Spleen (tissue), 11 donors: ENCODE measurements around the gene PCNX2. TPM values are rescaled to one million over a fixed set of nuclear protein-coding genes. Genes with fewer than 3 reads are reported as not detected.

Experiments used
- DNase-seq: peaks from one replicate; pipeline ENCODE4 v3.0.0-alpha.2; 2020
- H3K27ac ChIP-seq, 8 donors: fragments of 200-600 bp; sonication (generic) in 7 of 8; 1 replicate in 4 of 8; 2 replicates in 4 of 8; pipeline versions ENCODE4 v1.5.0 to v1.8.0; 2016 to 2021; ENCODE audit warnings: inconsistent platforms in 4 of 8, mild to moderate bottlenecking in 4 of 8, moderate library complexity in 1 of 8
- H3K27me3 ChIP-seq, 7 donors: fragments of 200-600 bp; sonication (generic) in 6 of 7; replicated peaks in 1 of 7; 1 replicate in 4 of 7; 2 replicates in 3 of 7; pipeline versions ENCODE4 v1.5.0 to v1.8.0; 2016 to 2021; ENCODE audit warnings: inconsistent platforms in 3 of 7, mild to moderate bottlenecking in 1 of 7
- H3K36me3 ChIP-seq, 6 donors: fragments of 200-600 bp; sonication (generic) in 5 of 6; 1 replicate in 4 of 6; 2 replicates in 2 of 6; pipeline versions ENCODE4 v1.5.0 to v1.8.0; 2016 to 2021; ENCODE audit warnings: inconsistent platforms in 2 of 6
- H3K4me1 ChIP-seq, 6 donors: fragments of 200-600 bp; sonication (generic) in 5 of 6; 1 replicate in 3 of 6; 2 replicates in 3 of 6; pipeline versions ENCODE4 v1.5.0 to v1.8.0; 2016 to 2021; ENCODE audit warnings: inconsistent platforms in 3 of 6
- H3K4me3 ChIP-seq, 8 donors: fragments of 200-600 bp; sonication (generic) in 7 of 8; 1 replicate in 4 of 8; 2 replicates in 4 of 8; pipeline versions ENCODE4 v1.5.0 to v1.8.0; 2016 to 2021; ENCODE audit warnings: inconsistent platforms in 4 of 8, mild to moderate bottlenecking in 4 of 8, moderate library complexity in 2 of 8
- H3K9me3 ChIP-seq, 8 donors: fragments of 200-600 bp; sonication (generic) in 7 of 8; 1 replicate in 4 of 8; 2 replicates in 4 of 8; pipeline versions ENCODE4 v1.5.0 to v1.8.0; 2016 to 2021; ENCODE audit warnings: inconsistent platforms in 4 of 8
- POLR2A ChIP-seq, 3 donors: fragments of 450-650 bp; IDR thresholded peaks; one replicate each; pipeline ENCODE4 v1.5.1; 2017; ENCODE audit warnings: antibody characterized with exemption in 3 of 3, mild to moderate bottlenecking in 1 of 3
- POLR2AphosphoS5 ChIP-seq, 3 donors: sonication (generic); formaldehyde crosslinking; IDR thresholded peaks; one replicate each; pipeline ENCODE4 v1.5.1; 2017; ENCODE audit warnings: antibody characterized with exemption in 3 of 3
- WGBS, 5 donors: extraction: QIAGEN DNeasy Blood & Tissue Kit in 3 of 5; methylation state at CpG; one replicate each; pipeline versions ENCODE4 v1.1.5 to v1.1.7; 2013 to 2018; 5-methylcytosine and 5-hydroxymethylcytosine counted together
- intact Hi-C: fragments of 100-400 bp; cut with DNase I; formaldehyde crosslinking; loops from one replicate; pipeline ENCODE4 v1.15.0; 2023; ENCODE audit warnings: low total_unique reads
- polyA plus RNA-seq, 3 donors: library from polyadenylated mRNA; stranded (reverse); fragments of 200-250 nt; gene quantifications; one replicate each; pipeline ENCODE4 v1.2.1, GENCODE V29; 2013
- total RNA-seq, 7 donors: library from RNA; depleted of rRNA in 3 of 7; stranded (reverse); fragments of >200 nt in 3 of 7; fragmentation: NEBNext Ultra II Directional in 4 of 7; extraction: Animal tissue kit (Norgen Biotek cat#: 25700) in 4 of 7; gene quantifications; one replicate each; pipeline versions ENCODE4 v1.1.0 to v1.2.1, GENCODE V29; 2016 to 2021
- TF ChIP-seq, protein P1 (sequence below), 11 experiments: fragments of 200-600 bp in 7 of 11; fragments of 450-650 bp in 4 of 11; sonication (generic) in 4 of 11; IDR thresholded peaks in 8 of 11; conservative IDR thresholded peaks in 3 of 11; 1 replicate in 7 of 11; 2 replicates in 4 of 11; pipeline versions ENCODE4 v1.4.0 to v1.8.0; 2016 to 2021; ENCODE audit warnings: antibody characterized with exemption in 11 of 11, inconsistent platforms in 4 of 11, mild to moderate bottlenecking in 1 of 11
- donor health status: healthy with polysubstance abuse.
- donor health status: DM: no; HTN: no; CAD: no; lungs with moderate emphysema.
- donor health status: DM: no; HTN: no; CAD: no.
- donor health status: Bipolar disorder and iron deficiency.
- donor health status: healthy.
- donor health status: DM: no; HTN: no; CAD: no.
- donor health status: DM: yes; HTN: yes; CAD: no.

PCNX2 gene
- total and polyA plus RNA-seq, 10 donors = 4.0 to 26.5 (median 15.4) TPM

DNA sequence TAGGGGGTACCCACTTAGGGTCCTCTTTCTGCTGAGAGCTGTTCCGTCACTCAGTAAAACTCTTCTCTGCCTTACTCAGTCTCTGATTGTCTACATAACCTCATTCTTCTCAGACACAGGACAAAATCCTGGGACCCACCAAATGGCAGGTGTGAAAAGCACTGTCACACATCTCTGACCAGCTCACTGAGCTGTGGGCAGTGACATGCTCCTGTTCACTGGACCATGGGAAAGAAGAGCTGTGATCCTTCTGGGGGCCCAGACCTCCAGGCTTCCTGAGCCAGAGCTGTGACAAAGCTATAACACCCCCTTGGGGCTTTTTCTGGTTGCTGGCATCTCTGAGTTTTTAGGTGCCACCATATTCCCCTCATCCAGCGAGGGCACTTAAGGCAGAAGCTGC, 229.4 kb downstream of the PCNX2 start:
- H3K4me3 ChIP-seq = no peak overlapping the region
- no peak for DNase-seq
- no peak overlapping the region for H3K27ac ChIP-seq
- no peaks in the 10 kb centered on the region for H3K4me1 ChIP-seq
- 84 to 100% (median 87%) methylated on average over 1 to 2 of the region's 2 CpGs for WGBS, 5 donors
- H3K36me3 ChIP-seq = peaks cover 0 to 5% (median 0%) of the 10 kb centered on the region in 6 donors
- intact Hi-C loops = no loop called here
- peaks cover 0 to 13% (median 9%) of the 10 kb centered on the region in 8 donors for H3K9me3 ChIP-seq
- no peaks in the 10 kb centered on the region for H3K27me3 ChIP-seq
- TF ChIP-seq POLR2AphosphoS5 (IDR thresholded peaks at IDR 0.05) (no peak), POLR2A (IDR thresholded peaks at IDR 0.05) (no peak)
- TF ChIP-seq, protein P1, sequence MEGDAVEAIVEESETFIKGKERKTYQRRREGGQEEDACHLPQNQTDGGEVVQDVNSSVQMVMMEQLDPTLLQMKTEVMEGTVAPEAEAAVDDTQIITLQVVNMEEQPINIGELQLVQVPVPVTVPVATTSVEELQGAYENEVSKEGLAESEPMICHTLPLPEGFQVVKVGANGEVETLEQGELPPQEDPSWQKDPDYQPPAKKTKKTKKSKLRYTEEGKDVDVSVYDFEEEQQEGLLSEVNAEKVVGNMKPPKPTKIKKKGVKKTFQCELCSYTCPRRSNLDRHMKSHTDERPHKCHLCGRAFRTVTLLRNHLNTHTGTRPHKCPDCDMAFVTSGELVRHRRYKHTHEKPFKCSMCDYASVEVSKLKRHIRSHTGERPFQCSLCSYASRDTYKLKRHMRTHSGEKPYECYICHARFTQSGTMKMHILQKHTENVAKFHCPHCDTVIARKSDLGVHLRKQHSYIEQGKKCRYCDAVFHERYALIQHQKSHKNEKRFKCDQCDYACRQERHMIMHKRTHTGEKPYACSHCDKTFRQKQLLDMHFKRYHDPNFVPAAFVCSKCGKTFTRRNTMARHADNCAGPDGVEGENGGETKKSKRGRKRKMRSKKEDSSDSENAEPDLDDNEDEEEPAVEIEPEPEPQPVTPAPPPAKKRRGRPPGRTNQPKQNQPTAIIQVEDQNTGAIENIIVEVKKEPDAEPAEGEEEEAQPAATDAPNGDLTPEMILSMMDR (IDR thresholded peaks at IDR 0.05 in 8 of 11, conservative IDR thresholded peaks at IDR 0.05 in 3 of 11) = no peak

DNA sequence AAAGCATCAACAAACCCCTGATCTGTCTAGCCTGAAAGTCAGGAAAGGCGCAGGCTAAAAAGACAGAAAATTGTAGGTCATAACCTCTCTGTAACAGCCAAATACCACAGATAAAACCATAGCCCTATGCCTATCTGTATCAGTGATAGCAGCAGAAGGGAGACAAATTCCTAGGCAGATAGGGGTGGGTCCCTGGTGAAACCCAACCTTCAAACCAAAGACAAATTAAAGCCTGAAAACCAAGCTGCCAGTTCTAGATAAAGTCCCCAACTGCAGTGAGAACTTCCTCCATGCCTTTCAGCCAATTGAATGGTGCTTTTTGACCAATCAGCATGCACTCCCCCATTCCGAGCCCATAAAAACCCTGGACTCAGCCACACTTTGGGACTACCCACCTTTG, 229.8 kb downstream of the PCNX2 start:
- peaks cover 0 to 13% (median 9%) of the 10 kb centered on the region in 8 donors for H3K9me3 ChIP-seq
- no peaks in the 10 kb centered on the region for H3K4me1 ChIP-seq
- H3K36me3 ChIP-seq = peaks cover 0 to 5% (median 0%) of the 10 kb centered on the region in 6 donors
- H3K4me3 ChIP-seq = no peak overlapping the region
- 91 to 100% (median 95%) methylated on average over 2 of the region's 2 CpGs for WGBS, 5 donors
- H3K27ac ChIP-seq = no peak overlapping the region
- TF ChIP-seq POLR2AphosphoS5 (IDR thresholded peaks at IDR 0.05) (no peak), POLR2A (IDR thresholded peaks at IDR 0.05) (no peak)
- TF ChIP-seq, protein P1 (IDR thresholded peaks at IDR 0.05 in 8 of 11, conservative IDR thresholded peaks at IDR 0.05 in 3 of 11) = no peak
- no peak for DNase-seq
- H3K27me3 ChIP-seq = no peaks in the 10 kb centered on the region
- intact Hi-C loops = no loop called here

DNA sequence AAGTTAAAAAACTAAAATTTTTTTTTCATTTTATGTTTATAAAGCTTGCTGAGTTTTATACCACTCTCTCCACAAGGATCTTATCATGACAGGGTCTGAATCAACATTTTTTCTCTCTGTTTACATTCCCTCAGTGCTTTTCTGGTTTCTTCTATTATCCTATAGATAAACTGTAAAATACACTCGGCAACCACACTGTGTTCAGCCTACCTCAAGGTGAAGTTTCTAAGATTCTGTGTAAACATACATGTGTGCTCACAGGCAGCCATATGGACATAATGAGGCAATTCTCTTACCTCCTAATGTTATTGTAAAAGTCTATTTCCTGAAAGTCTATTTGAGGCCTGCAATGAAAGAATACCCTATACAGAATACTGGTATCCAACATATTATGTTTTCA, 230.5 kb downstream of the PCNX2 start:
- Histone ChIP-seq H3K36me3 (peaks cover 0 to 5% (median 0%) of the 10 kb centered on the region in 6 donors), H3K9me3 (peaks cover 0 to 13% (median 9%) of the 10 kb centered on the region in 8 donors), H3K4me3 (no peak overlapping the region), H3K27ac (no peak overlapping the region), H3K4me1 (no peaks in the 10 kb centered on the region), H3K27me3 (no peaks in the 10 kb centered on the region)
- intact Hi-C loops = no loop called here
- TF ChIP-seq, protein P1 (IDR thresholded peaks at IDR 0.05 in 8 of 11, conservative IDR thresholded peaks at IDR 0.05 in 3 of 11) = no peak
- TF ChIP-seq POLR2AphosphoS5 (IDR thresholded peaks at IDR 0.05) (no peak), POLR2A (IDR thresholded peaks at IDR 0.05) (no peak)
- 86 to 95% (median 90%) methylated on average over 1 of the region's 1 CpG for WGBS, 5 donors
- DNase-seq = no peak

DNA sequence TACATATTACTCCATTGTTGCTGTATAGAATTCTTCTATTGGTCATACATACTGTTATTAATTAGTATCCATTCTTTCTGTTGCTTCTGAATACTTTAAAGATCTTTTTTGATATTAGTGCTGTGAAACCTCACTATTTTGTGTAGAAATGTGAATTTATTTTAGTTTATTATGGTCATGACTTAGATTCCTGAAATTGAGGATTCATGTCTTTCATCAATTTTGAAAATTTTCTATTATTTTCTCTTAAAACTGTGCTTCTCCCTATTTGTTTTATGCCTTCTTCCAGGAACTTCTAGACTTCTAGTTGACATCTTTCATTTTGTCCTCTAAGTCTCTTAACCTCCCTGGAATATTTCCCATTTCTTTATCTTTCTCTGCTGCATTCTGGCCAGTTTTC, 232.1 kb downstream of the PCNX2 start:
- Histone ChIP-seq H3K27ac (no peak overlapping the region), H3K4me3 (no peak overlapping the region), H3K27me3 (no peaks in the 10 kb centered on the region), H3K36me3 (peaks cover 0 to 5% (median 0%) of the 10 kb centered on the region in 6 donors), H3K4me1 (no peaks in the 10 kb centered on the region), H3K9me3 (peaks cover 0 to 13% (median 9%) of the 10 kb centered on the region in 8 donors)
- DNase-seq = no peak
- intact Hi-C loops = no loop called here
- TF ChIP-seq, protein P1 (IDR thresholded peaks at IDR 0.05 in 8 of 11, conservative IDR thresholded peaks at IDR 0.05 in 3 of 11) = no peak
- TF ChIP-seq POLR2AphosphoS5 (IDR thresholded peaks at IDR 0.05) (no peak), POLR2A (IDR thresholded peaks at IDR 0.05) (no peak)
